ENCODE measurements around the gene CRAMP1.

DNA sequence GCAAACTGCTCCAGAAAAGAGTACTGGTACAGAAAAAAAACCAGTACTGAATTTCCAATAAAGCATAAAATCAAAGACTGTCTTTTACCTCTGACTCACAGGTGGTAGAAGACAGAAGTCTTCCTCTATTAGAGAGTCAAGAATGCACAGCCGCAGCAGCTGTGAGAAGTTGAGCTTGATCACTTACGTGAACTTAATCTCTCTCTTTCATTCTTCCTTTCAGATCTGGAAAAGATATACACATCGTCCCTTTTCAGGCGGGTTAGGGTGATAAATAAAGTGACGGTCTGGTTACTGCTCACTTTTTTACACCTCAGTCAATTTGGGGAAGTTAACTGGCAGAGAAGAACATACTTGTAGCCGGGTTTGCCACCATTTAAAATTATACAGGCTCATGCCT is 4.2 kb upstream of the CRAMP1 start:
- TF ChIP-seq, protein P1, sequence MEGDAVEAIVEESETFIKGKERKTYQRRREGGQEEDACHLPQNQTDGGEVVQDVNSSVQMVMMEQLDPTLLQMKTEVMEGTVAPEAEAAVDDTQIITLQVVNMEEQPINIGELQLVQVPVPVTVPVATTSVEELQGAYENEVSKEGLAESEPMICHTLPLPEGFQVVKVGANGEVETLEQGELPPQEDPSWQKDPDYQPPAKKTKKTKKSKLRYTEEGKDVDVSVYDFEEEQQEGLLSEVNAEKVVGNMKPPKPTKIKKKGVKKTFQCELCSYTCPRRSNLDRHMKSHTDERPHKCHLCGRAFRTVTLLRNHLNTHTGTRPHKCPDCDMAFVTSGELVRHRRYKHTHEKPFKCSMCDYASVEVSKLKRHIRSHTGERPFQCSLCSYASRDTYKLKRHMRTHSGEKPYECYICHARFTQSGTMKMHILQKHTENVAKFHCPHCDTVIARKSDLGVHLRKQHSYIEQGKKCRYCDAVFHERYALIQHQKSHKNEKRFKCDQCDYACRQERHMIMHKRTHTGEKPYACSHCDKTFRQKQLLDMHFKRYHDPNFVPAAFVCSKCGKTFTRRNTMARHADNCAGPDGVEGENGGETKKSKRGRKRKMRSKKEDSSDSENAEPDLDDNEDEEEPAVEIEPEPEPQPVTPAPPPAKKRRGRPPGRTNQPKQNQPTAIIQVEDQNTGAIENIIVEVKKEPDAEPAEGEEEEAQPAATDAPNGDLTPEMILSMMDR (IDR thresholded peaks at IDR 0.05), result no peak
- no peak for TF ChIP-seq POLR2A (IDR thresholded peaks at IDR 0.05)

All from adrenal gland (tissue), 5 donors.